Pulmonary artery endothelial cell (primary cell): ENCODE data around the gene KIAA1328. TPM values are rescaled to one million over a fixed set of nuclear protein-coding genes. Genes with fewer than 3 reads are reported as not detected.
"Not testable (repeated sequence)": the region's sequence is repeated elsewhere in the genome, so short reads cannot be mapped to it uniquely, and the experiment has no call there.

Experiments
- DNase-seq: peaks from one replicate; pipeline ENCODE4 v3.0.0-alpha.2; 2011; ENCODE audit warnings: low read depth, low spot score
- total RNA-seq: library from RNA; depleted of rRNA; stranded (reverse); fragments of >200 nt; gene quantifications from 2 replicates; pipeline ENCODE4 v1.2.3, GENCODE V29; 2014

KIAA1328 gene
- total RNA-seq, result 4.4 and 5.6 TPM in 2 replicates

- peak; percentile 60 for DNase-seq
These were observed at the start of gene KIAA1328, which contains the start of gene TPGS2 for GRCh38 chr18:36828630-36829361. Gene KIAA1328 (plus strand): TSS chr18:36829127. CDS start chr18:36829139, 12 bp downstream. Gene TPGS2 (minus strand): TSS chr18:36829002. CDS start chr18:36828767, 235 bp downstream.

GRCh38 chr18:36780748-36781147 lies 48.2 kb upstream of the KIAA1328 start:
- DNase-seq, result no peak

DNA sequence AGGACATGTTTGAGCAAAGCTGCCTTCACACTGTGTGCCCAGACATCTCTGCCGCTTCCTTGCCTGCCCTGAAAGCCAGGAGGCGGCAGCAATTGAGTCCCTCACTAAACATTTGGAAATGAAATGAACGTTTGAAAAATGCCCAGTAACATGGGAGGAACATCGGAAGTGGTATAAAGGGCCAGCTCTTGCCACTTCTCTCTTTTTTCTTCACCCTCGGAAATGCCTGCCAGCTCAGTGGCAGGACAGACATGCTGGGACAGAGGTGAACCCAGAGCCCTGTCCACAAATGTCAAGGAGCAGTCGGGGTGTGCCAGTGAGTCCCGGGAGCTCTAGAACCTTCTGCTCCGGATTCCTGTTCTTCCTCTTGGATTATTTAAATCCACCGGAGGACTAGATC lies 46.2 kb upstream of the KIAA1328 start:
- DNase-seq, result no peak

DNA sequence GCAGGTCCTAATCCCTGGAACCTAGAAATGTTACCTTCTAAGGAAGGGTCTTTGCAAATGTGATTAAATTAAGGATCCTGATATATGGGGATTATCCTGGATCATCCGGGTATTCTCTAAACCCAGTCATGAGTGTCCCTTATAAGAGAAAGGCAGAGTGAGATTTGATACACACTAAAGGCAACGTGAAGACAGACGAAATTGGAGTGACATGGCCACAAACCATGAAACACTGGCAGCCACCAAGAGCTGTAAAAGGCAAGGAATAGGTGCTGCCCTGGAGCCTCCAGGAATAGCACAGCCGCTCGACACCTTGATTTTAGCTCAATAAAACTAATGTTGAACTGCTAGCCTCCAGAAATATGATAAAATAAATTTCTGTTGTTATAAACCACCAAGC lies 45.1 kb upstream of the KIAA1328 start:
- no peak for DNase-seq

DNA sequence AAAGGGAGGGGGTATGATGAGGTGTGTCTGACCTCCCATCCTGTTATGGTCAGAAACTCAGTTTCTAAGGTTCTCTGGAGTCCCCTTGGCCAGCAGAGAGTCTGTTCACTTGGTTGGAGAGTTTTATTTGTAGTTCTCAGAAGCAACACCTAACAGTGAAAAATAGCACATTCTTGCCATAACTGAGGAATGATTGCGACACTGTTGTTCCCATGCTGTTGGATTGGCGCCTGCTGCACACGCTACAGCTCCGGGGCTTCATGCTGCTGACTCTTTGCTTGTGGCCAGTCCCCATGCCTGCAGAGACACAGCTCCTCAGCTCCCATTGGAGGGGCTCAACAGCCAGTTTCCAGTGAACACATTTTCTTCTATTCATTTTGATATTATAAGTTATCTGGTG lies 42.2 kb upstream of the KIAA1328 start:
- DNase-seq, result no peak

GRCh38 chr18:36792634-36793283 lies 36.2 kb upstream of the KIAA1328 start:
- DNase-seq, result no peak

- DNase-seq, result no peak
These were observed 30.0 kb upstream of the KIAA1328 start for GRCh38 chr18:36798738-36799473.

DNA sequence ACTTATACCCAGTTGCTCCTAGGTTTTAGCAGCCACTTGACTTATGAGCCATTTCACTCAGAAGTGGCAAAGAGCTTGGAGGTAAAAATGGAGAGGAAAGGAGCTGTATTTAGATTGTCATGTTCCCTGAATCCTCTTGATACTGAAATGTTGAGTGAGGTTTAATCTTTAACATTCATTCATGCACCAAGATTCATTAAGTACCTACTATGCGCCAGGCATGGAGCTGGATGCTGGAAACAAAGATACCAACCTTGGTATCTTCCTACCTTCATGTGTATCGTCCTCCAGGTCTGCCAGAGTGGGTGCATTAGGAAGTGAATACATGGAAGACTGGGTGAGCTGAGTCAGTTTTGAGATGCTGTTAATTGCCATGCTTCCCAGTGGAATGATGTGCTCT lies 23.8 kb upstream of the KIAA1328 start:
- DNase-seq, result no peak

DNA sequence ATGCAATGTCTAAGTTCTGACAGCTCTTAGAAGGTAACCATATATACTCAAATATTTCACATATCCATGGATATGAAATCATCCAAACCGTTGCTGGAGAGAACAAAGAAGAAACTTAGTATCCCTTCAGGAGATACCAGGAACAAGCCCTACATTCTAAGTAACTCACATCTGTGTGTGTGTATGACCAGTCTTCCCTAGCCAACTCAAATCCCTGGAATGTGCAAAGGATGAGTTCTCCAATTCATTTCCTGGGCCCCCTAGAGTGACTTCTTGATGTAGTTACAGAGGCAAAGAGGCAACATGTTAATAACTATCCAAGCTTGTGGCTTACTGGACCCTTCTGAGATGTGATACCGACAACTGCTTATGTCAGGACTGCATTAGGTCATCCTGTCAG lies 20.2 kb upstream of the KIAA1328 start:
- no peak for DNase-seq

GRCh38 chr18:36809590-36810381 lies 19.1 kb upstream of the KIAA1328 start:
- no peak for DNase-seq

- no peak for DNase-seq
These were observed 17.5 kb upstream of the KIAA1328 start for GRCh38 chr18:36811430-36811829.

DNA sequence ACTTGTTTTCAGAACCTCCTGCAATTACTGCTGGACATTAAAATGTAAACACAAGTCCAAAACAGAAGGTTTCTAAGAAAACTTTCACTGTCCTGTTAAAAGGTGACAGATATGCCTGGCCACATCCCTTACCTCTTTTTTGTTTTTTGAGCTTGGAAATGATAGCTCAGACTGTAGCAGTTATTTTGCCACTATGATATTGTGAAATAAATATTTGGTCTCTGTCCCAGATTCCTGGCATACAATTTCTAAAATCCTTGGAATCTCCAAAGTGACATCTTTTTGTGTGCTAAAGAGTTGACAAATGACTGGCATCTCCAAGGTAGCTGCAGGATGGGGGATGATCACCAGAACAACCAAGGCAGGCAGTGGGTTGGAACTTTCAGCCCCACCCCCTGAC lies 17.0 kb upstream of the KIAA1328 start:
- no peak for DNase-seq

- DNase-seq, result no peak
These were observed 16.2 kb upstream of the KIAA1328 start for GRCh38 chr18:36812678-36813077.

- no peak for DNase-seq
These were observed 15.7 kb upstream of the KIAA1328 start for GRCh38 chr18:36813101-36813775.

GRCh38 chr18:36813824-36814223 lies 15.1 kb upstream of the KIAA1328 start:
- DNase-seq, result no peak

GRCh38 chr18:36814994-36815393 lies 13.9 kb upstream of the KIAA1328 start:
- no peak for DNase-seq

DNA sequence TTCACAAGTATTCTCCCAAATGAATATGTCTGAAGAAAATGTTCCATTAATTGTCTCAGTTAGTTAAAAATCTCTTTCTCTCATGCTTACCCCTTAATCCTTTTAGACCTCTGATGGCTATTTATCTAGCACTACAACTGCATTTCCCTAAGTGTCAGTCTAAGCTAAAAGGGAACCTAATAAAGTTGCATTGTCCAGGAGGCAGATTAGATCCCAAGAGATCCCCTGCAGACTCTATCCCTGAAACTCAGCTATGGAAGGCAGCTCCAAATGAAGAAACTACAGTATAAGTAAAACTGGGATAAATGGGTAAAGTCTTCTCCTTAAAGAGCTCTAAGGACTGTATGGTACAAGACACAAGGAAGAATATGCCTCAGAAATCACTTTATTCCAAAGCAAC lies 12.8 kb upstream of the KIAA1328 start:
- not testable (repeated sequence) for DNase-seq

DNA sequence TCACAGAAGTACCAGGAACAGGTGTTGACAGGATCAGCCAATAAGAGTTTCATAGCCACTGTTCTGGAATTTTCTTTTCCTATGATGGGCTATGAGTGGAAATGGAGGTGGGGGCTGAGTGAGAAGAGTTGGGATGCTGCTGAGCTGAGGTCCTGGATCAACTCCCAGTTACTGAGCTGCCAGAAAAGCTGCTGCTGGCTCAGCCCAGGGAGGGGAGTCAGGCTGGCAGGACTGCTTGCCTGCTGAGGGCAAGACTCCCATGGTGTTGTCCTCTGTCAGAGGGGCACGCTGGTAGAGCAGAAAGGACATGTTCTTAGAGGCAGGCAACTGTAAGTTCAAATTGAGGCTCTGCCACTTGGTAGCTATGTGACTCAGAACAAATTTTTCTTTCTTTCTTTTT lies 11.9 kb upstream of the KIAA1328 start:
- no peak for DNase-seq

GRCh38 chr18:36818652-36819051 lies 10.3 kb upstream of the KIAA1328 start:
- DNase-seq, result no peak

DNA sequence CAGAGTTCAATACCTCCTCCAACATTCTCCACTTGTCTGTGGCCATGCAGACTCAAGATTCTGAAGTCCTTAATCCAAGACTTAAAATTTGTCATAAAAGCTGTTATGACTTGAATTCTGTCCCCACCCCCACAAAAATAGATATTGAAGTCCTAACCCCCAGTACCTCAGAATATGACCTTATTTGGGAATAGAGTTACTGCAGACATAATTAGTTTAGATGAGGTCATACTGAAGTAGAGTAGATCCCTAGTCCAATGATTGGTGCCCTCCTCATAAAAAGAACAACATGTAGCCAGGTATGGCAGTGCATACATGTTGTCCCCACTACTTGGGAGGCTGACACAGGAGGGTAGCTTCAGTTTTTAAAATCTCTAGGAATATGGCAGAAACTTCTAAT lies 9.3 kb upstream of the KIAA1328 start:
- DNase-seq, result no peak

GRCh38 chr18:36821681-36822080 lies 7.2 kb upstream of the KIAA1328 start:
- DNase-seq, result no peak
